Thoracic aorta (tissue), 2 donors: ENCODE data around the gene EIF4A2. TPM values are rescaled to one million over a fixed set of nuclear protein-coding genes. Genes with fewer than 3 reads are reported as not detected.

Experiments
- ATAC-seq: fragments of 150-250 bp; one replicate; pipeline ENCODE4 v1.8.0; 2017; ENCODE audit warnings: low read depth; ENCODE audit not compliant: insufficient number of reproducible peaks, low FRiP score
- DNase-seq: peaks from one replicate; pipeline ENCODE4 v3.0.0-alpha.2; 2020; ENCODE audit warnings: low spot score
- H3K27ac ChIP-seq, 2 donors: fragments of 200-600 bp; sonication (generic); 1 replicate in 1 of 2; 2 replicates in 1 of 2; pipeline ENCODE4 v1.5.1; 2016; ENCODE audit warnings: mild to moderate bottlenecking in 2 of 2, moderate library complexity in 2 of 2
- H3K27me3 ChIP-seq: fragments of 200-600 bp; sonication (generic); replicated peaks from 2 replicates; pipeline ENCODE4 v1.6.0; 2016; ENCODE audit warnings: mild to moderate bottlenecking; ENCODE audit not compliant: insufficient read depth
- H3K36me3 ChIP-seq: fragments of 200-600 bp; sonication (generic); one replicate; pipeline ENCODE4 v1.5.1; 2016
- H3K4me1 ChIP-seq, 2 donors: fragments of 200-600 bp; sonication (generic); 1 replicate in 1 of 2; 2 replicates in 1 of 2; pipeline versions ENCODE4 v1.5.1 to v1.6.0; 2016; ENCODE audit warnings: low read depth in 2 of 2, mild to moderate bottlenecking in 1 of 2; ENCODE audit not compliant: control insufficient read depth in 1 of 2
- H3K4me3 ChIP-seq: fragments of 200-600 bp; sonication (generic); 2 replicates; pipeline ENCODE4 v1.5.1; 2016; ENCODE audit warnings: mild to moderate bottlenecking
- H3K9me3 ChIP-seq: fragments of 200-600 bp; sonication (generic); 2 replicates; pipeline ENCODE4 v1.5.1; 2016
- total RNA-seq, 2 donors: library from RNA; depleted of rRNA; stranded (reverse); fragments of >200 nt; gene quantifications; one replicate each; pipeline versions ENCODE4 v1.1.0 to v1.2.3, GENCODE V29; 2016
- TF ChIP-seq, protein P1 (sequence below): fragments of 200-600 bp; sonication (generic); IDR thresholded peaks from one replicate; pipeline ENCODE4 v1.5.1; 2019; ENCODE audit warnings: antibody characterized with exemption

EIF4A2 gene
- 100 to 1,000 TPM; 297 to 360 TPM for total RNA-seq

- Histone ChIP-seq H3K9me3 (no peaks in the 10 kb centered on the region), H3K4me3 (peak within 1 kb of the TSS; percentile 99), H3K27me3 (no peaks in the 10 kb centered on the region), H3K27ac (peak within 1 kb of the TSS; percentile 99), H3K36me3 (peaks cover 41% of the 10 kb centered on the region), H3K4me1 (peaks cover 28 to 38% of the 10 kb centered on the region in 2 donors)
- DNase-seq (peak; percentile 53), ATAC-seq (peak; percentile 78)
- TF ChIP-seq, protein P1, sequence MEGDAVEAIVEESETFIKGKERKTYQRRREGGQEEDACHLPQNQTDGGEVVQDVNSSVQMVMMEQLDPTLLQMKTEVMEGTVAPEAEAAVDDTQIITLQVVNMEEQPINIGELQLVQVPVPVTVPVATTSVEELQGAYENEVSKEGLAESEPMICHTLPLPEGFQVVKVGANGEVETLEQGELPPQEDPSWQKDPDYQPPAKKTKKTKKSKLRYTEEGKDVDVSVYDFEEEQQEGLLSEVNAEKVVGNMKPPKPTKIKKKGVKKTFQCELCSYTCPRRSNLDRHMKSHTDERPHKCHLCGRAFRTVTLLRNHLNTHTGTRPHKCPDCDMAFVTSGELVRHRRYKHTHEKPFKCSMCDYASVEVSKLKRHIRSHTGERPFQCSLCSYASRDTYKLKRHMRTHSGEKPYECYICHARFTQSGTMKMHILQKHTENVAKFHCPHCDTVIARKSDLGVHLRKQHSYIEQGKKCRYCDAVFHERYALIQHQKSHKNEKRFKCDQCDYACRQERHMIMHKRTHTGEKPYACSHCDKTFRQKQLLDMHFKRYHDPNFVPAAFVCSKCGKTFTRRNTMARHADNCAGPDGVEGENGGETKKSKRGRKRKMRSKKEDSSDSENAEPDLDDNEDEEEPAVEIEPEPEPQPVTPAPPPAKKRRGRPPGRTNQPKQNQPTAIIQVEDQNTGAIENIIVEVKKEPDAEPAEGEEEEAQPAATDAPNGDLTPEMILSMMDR: no peak
Observed at GRCh38 chr3:186783058-186783730, at the start of gene EIF4A2. EIF4A2 (plus strand) TSS chr3:186783577; CDS start chr3:186783611, 34 bp downstream.

- Histone ChIP-seq H3K4me3 (no peak overlapping the region), H3K9me3 (no peaks in the 10 kb centered on the region), H3K36me3 (no peaks in the 10 kb centered on the region), H3K4me1 (peaks cover 3 to 6% of the 10 kb centered on the region in 2 donors), H3K27me3 (no peaks in the 10 kb centered on the region), H3K27ac (no peak overlapping the region)
- TF ChIP-seq, protein P1: no peak
- DNase-seq: no peak
- no peak for ATAC-seq
Observed at GRCh38 chr3:186742618-186743380, 40.6 kb upstream of the EIF4A2 start.

- Histone ChIP-seq H3K27ac (no peak overlapping the region), H3K36me3 (no peaks in the 10 kb centered on the region), H3K27me3 (no peaks in the 10 kb centered on the region), H3K4me1 (peaks cover 3 to 6% of the 10 kb centered on the region in 2 donors), H3K4me3 (no peak overlapping the region), H3K9me3 (no peaks in the 10 kb centered on the region)
- TF ChIP-seq, protein P1: no peak
- no peak for ATAC-seq
- no peak for DNase-seq
Observed at GRCh38 chr3:186743666-186744065, 39.7 kb upstream of the EIF4A2 start.

DNA sequence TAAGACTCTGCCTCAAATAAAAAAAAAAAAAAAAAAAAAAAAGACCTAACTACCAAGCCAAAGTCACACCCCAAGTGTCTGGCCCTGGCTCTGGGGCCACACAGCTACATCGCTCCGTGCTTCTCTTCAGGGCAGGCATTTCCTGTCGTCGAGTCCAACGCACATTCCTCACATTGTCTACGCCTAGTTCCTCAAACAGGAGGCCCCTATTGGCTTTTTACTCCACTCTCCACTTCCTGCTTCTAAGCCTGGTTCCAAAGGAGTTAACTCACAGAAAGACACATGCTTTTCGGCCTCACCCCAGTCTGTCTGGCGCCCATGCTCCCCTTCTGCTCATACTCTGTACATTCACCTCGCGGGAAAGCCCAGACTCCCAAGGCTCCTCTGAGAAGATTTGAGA is 37.4 kb upstream of the EIF4A2 start:
- Histone ChIP-seq H3K9me3 (no peaks in the 10 kb centered on the region), H3K4me1 (peaks cover 3 to 6% of the 10 kb centered on the region in 2 donors), H3K36me3 (no peaks in the 10 kb centered on the region), H3K27ac (peak overlapping the region in 1 of 2 donors; percentile 69), H3K4me3 (peak overlapping the region; percentile 39), H3K27me3 (no peaks in the 10 kb centered on the region)
- ATAC-seq (peak; percentile 55), DNase-seq (no peak)
- TF ChIP-seq, protein P1: no peak

DNA sequence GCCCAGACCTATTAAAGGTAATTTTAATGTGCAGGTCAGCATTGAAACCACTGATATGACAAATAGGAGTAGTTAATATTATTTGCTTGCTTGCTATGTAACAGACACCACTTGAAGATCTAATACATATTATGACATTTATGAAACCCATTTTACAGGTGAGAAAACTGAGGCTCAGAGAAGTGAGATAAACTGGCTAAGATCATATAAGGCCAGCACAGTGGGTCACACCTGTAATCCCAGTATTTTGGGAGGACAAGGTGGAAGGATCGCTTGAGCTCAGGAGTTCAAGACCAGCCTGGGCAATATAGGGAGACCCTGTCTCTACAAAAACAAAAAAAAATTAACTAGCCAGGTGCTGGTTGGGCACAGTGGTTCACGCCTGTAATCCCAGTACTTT is 33.1 kb upstream of the EIF4A2 start:
- no peaks in the 10 kb centered on the region for H3K36me3 ChIP-seq
- TF ChIP-seq, protein P1: no peak
- no peaks in the 10 kb centered on the region for H3K27me3 ChIP-seq
- H3K27ac ChIP-seq: no peak overlapping the region
- no peaks in the 10 kb centered on the region for H3K9me3 ChIP-seq
- no peak for DNase-seq
- no peak overlapping the region for H3K4me3 ChIP-seq
- no peak for ATAC-seq
- H3K4me1 ChIP-seq: peaks cover 3 to 6% of the 10 kb centered on the region in 2 donors
